ENCODE measurements around the gene PHTF1. TPM values are rescaled to one million over a fixed set of nuclear protein-coding genes. Genes with fewer than 3 reads are reported as not detected.

PHTF1 gene
- total and polyA plus RNA-seq, 2 donors (not counting 1 experiment from before 2014, with no cell fraction given), result 3.6 to 18.5 TPM

DNA sequence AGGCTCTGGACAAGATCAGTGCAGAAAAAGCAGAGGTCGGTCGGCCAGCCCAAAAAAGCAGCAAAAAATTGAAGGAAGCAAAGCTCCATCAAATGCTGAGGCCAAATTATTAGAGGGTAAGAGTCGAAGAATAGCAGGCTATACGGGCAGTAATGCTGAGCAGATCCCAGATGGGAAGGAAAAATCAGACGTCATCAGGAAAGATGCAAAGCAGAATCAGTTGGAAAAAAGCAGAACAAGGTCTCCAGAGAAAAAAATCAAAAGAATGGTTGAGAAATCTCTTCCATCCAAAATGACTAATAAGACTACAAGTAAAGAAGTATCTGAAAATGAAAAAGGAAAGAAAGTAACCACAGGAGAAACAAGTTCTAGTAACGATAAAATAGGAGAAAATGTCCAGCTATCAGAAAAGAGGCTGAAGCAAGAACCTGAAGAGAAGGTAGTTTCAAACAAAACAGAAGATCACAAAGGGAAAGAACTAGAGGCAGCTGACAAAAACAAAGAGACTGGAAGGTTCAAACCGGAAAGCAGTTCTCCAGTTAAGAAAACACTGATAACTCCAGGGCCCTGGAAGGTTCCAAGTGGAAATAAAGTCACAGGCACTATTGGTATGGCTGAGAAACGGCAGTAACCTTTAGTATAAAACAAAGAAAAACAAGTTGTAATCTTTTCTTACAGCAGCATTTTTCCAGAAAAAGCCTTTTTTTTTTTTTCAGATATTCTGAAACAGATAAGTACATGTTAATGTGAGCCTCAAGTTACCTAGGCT lies 75.7 kb downstream of the PHTF1 start:
- no peak for DNase-seq
- Histone ChIP-seq H3K4me1 (ENCODE audit: control insufficient read depth in 2 of 2, insufficient read depth in 2 of 2, low read length in 2 of 2) (no peaks in the 10 kb centered on the region), H3K9ac (ENCODE audit: low read length) (no peak overlapping the region), H3K4me3 (ENCODE audit: control extremely low read depth in 1 of 5, extremely low read depth in 1 of 5, insufficient read depth in 1 of 5, low read depth in 2 of 5, low read length in 4 of 5) (no peak overlapping the region), H2AFZ (ENCODE audit: insufficient read depth, low read depth, low read length, poor library complexity, severe bottlenecking) (no peak overlapping the region), H3K27ac (ENCODE audit: low read length in 2 of 2) (no peak overlapping the region), H3K4me2 (replicated peaks; ENCODE audit: low read depth, low read length, poor library complexity, severe bottlenecking) (no peak overlapping the region), H3K36me3 (replicated peaks in 1 of 2; ENCODE audit: control extremely low read depth in 1 of 2, control insufficient read depth in 1 of 2, extremely low read depth in 1 of 2, insufficient read depth in 2 of 2, low read length in 1 of 2) (no peaks in the 10 kb centered on the region), H3K9me3 (ENCODE audit: control extremely low read depth in 1 of 3, control insufficient read depth in 2 of 3, insufficient read depth in 1 of 3, low read length in 2 of 3) (no peaks in the 10 kb centered on the region), H3K79me2 (ENCODE audit: control insufficient read depth, insufficient read depth, low read length) (no peaks in the 10 kb centered on the region), H4K20me1 (ENCODE audit: control insufficient read depth, insufficient read depth, low read length, poor library complexity, severe bottlenecking) (no peaks in the 10 kb centered on the region), H3K27me3 (replicated peaks in 1 of 4; ENCODE audit: control extremely low read depth in 1 of 4, control insufficient read depth in 3 of 4, insufficient read depth in 4 of 4, low read length in 3 of 4) (no peaks in the 10 kb centered on the region)
- H3K27ac Mint-ChIP-seq, result no peak overlapping the region
- intact Hi-C loops (cut with micrococcal nuclease), result no loop called here
- no peak for TF ChIP-seq EZH2 (IDR thresholded peaks at IDR 0.05; ENCODE audit: borderline replicate concordance, insufficient read depth, low read depth, low read length, poor library complexity, severe bottlenecking)
- TF ChIP-seq, protein P1, sequence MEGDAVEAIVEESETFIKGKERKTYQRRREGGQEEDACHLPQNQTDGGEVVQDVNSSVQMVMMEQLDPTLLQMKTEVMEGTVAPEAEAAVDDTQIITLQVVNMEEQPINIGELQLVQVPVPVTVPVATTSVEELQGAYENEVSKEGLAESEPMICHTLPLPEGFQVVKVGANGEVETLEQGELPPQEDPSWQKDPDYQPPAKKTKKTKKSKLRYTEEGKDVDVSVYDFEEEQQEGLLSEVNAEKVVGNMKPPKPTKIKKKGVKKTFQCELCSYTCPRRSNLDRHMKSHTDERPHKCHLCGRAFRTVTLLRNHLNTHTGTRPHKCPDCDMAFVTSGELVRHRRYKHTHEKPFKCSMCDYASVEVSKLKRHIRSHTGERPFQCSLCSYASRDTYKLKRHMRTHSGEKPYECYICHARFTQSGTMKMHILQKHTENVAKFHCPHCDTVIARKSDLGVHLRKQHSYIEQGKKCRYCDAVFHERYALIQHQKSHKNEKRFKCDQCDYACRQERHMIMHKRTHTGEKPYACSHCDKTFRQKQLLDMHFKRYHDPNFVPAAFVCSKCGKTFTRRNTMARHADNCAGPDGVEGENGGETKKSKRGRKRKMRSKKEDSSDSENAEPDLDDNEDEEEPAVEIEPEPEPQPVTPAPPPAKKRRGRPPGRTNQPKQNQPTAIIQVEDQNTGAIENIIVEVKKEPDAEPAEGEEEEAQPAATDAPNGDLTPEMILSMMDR (IDR thresholded peaks at IDR 0.05), result no peak
- H3K9me3 Mint-ChIP-seq (ENCODE audit: insufficient read depth), result no peaks in the 10 kb centered on the region
- ChIA-PET CTCF (no interaction called here), POLR2A (no interaction called here)
- no peaks in the 10 kb centered on the region for H3K4me1 Mint-ChIP-seq
- WGBS (ENCODE audit: insufficient coverage), result 93% methylated on average over 5 of the region's 8 CpGs
- H3K27me3 Mint-ChIP-seq, result no peaks in the 10 kb centered on the region
- ATAC-seq (ENCODE audit: low read depth), result no peak
- H3K4me3 Mint-ChIP-seq, result no peak overlapping the region

DNA sequence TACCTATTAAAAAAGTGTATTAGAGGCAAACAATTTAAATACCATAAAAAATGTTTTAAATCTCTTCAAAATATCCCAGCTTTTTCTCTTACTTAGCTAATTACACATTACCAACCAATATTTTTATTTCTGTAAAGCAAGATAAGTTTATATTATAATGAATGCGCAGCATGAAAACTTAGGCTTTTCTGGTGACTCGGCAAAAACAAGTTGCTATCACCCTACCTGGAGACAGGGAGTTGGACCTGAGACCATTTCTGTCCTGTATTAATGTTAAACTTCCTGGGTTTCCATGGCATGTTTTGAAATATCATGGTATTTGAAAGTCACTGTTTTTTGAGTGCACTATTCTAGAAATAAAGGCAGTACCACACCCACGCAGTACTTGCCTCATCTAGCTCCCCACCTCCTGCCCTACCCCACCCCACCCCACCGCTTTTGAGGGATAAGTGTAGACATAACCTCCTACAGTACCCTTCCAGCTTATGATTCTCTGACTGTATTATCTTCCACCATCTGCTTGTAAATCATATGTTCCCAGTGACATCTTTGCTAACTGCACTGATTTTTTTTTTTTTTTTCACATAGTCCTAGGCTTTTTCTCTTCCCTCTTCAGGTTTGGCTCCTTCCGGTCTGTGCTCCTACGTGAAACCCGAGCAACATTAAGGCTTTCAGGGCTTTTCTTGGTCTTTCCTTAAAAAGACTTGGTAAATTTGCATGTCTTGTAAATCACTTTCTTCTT lies 77.5 kb downstream of the PHTF1 start:
- 100% methylated on average over 1 of the region's 7 CpGs for WGBS (ENCODE audit: insufficient coverage)
- no peak overlapping the region for H3K4me3 ChIP-seq (ENCODE audit: control extremely low read depth in 1 of 5, extremely low read depth in 1 of 5, insufficient read depth in 1 of 5, low read depth in 2 of 5, low read length in 4 of 5)
- H3K4me1 ChIP-seq (ENCODE audit: control insufficient read depth in 2 of 2, insufficient read depth in 2 of 2, low read length in 2 of 2), result no peaks in the 10 kb centered on the region
- H3K36me3 ChIP-seq (replicated peaks in 1 of 2; ENCODE audit: control extremely low read depth in 1 of 2, control insufficient read depth in 1 of 2, extremely low read depth in 1 of 2, insufficient read depth in 2 of 2, low read length in 1 of 2), result no peaks in the 10 kb centered on the region
- H3K27me3 ChIP-seq (replicated peaks in 1 of 4; ENCODE audit: control extremely low read depth in 1 of 4, control insufficient read depth in 3 of 4, insufficient read depth in 4 of 4, low read length in 3 of 4), result no peaks in the 10 kb centered on the region
- intact Hi-C loops (cut with micrococcal nuclease), result no loop called here
- no peak overlapping the region for H3K4me2 ChIP-seq (replicated peaks; ENCODE audit: low read depth, low read length, poor library complexity, severe bottlenecking)
- Mint-ChIP-seq H3K9me3 (ENCODE audit: insufficient read depth) (no peaks in the 10 kb centered on the region), H3K4me3 (no peak overlapping the region), H3K27ac (no peak overlapping the region), H3K4me1 (no peaks in the 10 kb centered on the region), H3K27me3 (no peaks in the 10 kb centered on the region)
- no peaks in the 10 kb centered on the region for H3K9me3 ChIP-seq (ENCODE audit: control extremely low read depth in 1 of 3, control insufficient read depth in 2 of 3, insufficient read depth in 1 of 3, low read length in 2 of 3)
- H2AFZ ChIP-seq (ENCODE audit: insufficient read depth, low read depth, low read length, poor library complexity, severe bottlenecking), result no peak overlapping the region
- H3K9ac ChIP-seq (ENCODE audit: low read length), result no peak overlapping the region
- no peak overlapping the region for H3K27ac ChIP-seq (ENCODE audit: low read length in 2 of 2)
- no peak for ATAC-seq (ENCODE audit: low read depth)
- ChIA-PET POLR2A (no interaction called here), CTCF (interaction anchor here (0.6 to 0.8 kb wide), 2 partner anchors 294 to 966 kb away, joined by 3 to 6 read pairs; no protein-coding TSS in a partner anchor)
- H4K20me1 ChIP-seq (ENCODE audit: control insufficient read depth, insufficient read depth, low read length, poor library complexity, severe bottlenecking), result no peaks in the 10 kb centered on the region
- no peak for DNase-seq
- H3K79me2 ChIP-seq (ENCODE audit: control insufficient read depth, insufficient read depth, low read length), result no peaks in the 10 kb centered on the region
- no peak for TF ChIP-seq EZH2 (IDR thresholded peaks at IDR 0.05; ENCODE audit: borderline replicate concordance, insufficient read depth, low read depth, low read length, poor library complexity, severe bottlenecking)
- TF ChIP-seq, protein P1 (IDR thresholded peaks at IDR 0.05), result no peak
